HepG2 (cell line): ENCODE data around the gene ATAD3C. TPM values are rescaled to one million over a fixed set of nuclear protein-coding genes. Genes with fewer than 3 reads are reported as not detected.

Source experiments
- FOSL1 ChIP-seq: sonication (generic); formaldehyde crosslinking; IDR thresholded peaks from 2 replicates; pipeline ENCODE4 v1.9.0; 2021; ENCODE audit warnings: missing genetic modification reagents, borderline replicate concordance
- HNRNPH1 ChIP-seq: fragments of 200-400 bp; formaldehyde crosslinking; optimal IDR thresholded peaks from 2 replicates; pipeline ENCODE3; 2017; ENCODE audit warnings: mild to moderate bottlenecking, low read depth, low read length
- KLF6 ChIP-seq: IDR thresholded peaks from 2 replicates; pipeline ENCODE4 v1.8.0; 2016; ENCODE audit warnings: missing biosample characterization, missing genetic modification reagents
- MED1 ChIP-seq: sonication (generic); formaldehyde crosslinking; IDR thresholded peaks from 2 replicates; pipeline ENCODE4 v1.4.0; 2020; ENCODE audit warnings: missing genetic modification reagents
- MYNN ChIP-seq: sonication (generic); formaldehyde crosslinking; IDR thresholded peaks from 2 replicates; pipeline ENCODE4 v1.4.0; 2020; ENCODE audit warnings: mild to moderate bottlenecking, low read depth, missing genetic modification reagents
- NFIC ChIP-seq: IDR thresholded peaks from 2 replicates; pipeline ENCODE4 v1.6.1; 2012; ENCODE audit warnings: mild to moderate bottlenecking, low read length, inconsistent platforms
- PHB2 ChIP-seq: fragments of 450-650 bp; IDR thresholded peaks from 2 replicates; pipeline ENCODE4 v1.6.1; 2018; ENCODE audit not compliant: partially characterized antibody
- POLR2AphosphoS5 ChIP-seq: IDR thresholded peaks from 2 replicates; pipeline ENCODE4 v1.6.1; 2012; ENCODE audit warnings: low read depth, low read length
- SNAPC2 ChIP-seq: sonication (generic); formaldehyde crosslinking; IDR thresholded peaks from 2 replicates; pipeline ENCODE4 v1.8.1; 2022; ENCODE audit warnings: mild to moderate bottlenecking, missing genetic modification reagents
- SRSF4 ChIP-seq: fragments of 200-400 bp; formaldehyde crosslinking; IDR thresholded peaks from one replicate; pipeline ENCODE4 v1.6.1; 2018; ENCODE audit warnings: mild to moderate bottlenecking, low read depth, low read length, moderate library complexity; ENCODE audit not compliant: poor library complexity, severe bottlenecking
- TARDBP ChIP-seq: sonication (generic); formaldehyde crosslinking; IDR thresholded peaks from 2 replicates; pipeline ENCODE4 v1.8.0; 2022; ENCODE audit warnings: mild to moderate bottlenecking, missing genetic modification reagents
- TBX3 ChIP-seq: fragments of 450-650 bp; IDR thresholded peaks from 2 replicates; pipeline ENCODE4 v1.6.1; 2017; ENCODE audit warnings: antibody characterized with exemption, mild to moderate bottlenecking, inconsistent platforms, borderline replicate concordance
- THRA ChIP-seq: sonication (generic); formaldehyde crosslinking; IDR thresholded peaks from 2 replicates; pipeline ENCODE4 v1.4.0; 2020; ENCODE audit warnings: missing genetic modification reagents, borderline replicate concordance
- YEATS2 ChIP-seq: sonication (generic); formaldehyde crosslinking; IDR thresholded peaks from 2 replicates; pipeline ENCODE4 v1.4.0; 2020; ENCODE audit warnings: missing genetic modification reagents, borderline replicate concordance
- ZBTB1 ChIP-seq: sonication (generic); formaldehyde crosslinking; IDR thresholded peaks from 2 replicates; pipeline ENCODE4 v1.4.0; 2020; ENCODE audit warnings: missing genetic modification reagents, borderline replicate concordance
- ZBTB4 ChIP-seq: sonication (generic); formaldehyde crosslinking; IDR thresholded peaks from 2 replicates; pipeline ENCODE4 v1.4.0; 2020; ENCODE audit warnings: missing genetic modification reagents, mild to moderate bottlenecking, borderline replicate concordance
- ZMYM3 ChIP-seq: sonication (generic); formaldehyde crosslinking; IDR thresholded peaks from 2 replicates; pipeline ENCODE4 v1.5.1; 2020; ENCODE audit warnings: mild to moderate bottlenecking, missing genetic modification reagents
- ZNF263 ChIP-seq: sonication (generic); formaldehyde crosslinking; IDR thresholded peaks from 2 replicates; pipeline ENCODE4 v1.4.0; 2020; ENCODE audit warnings: missing genetic modification reagents
- ZNF280B ChIP-seq: sonication (generic); formaldehyde crosslinking; IDR thresholded peaks from 2 replicates; pipeline ENCODE4 v1.5.0; 2020; ENCODE audit warnings: missing genetic modification reagents, mild to moderate bottlenecking, borderline replicate concordance
- ZNF619 ChIP-seq: sonication (generic); formaldehyde crosslinking; IDR thresholded peaks from 2 replicates; pipeline ENCODE4 v1.4.0; 2020; ENCODE audit warnings: mild to moderate bottlenecking, missing genetic modification reagents
- ZXDC ChIP-seq: sonication (generic); formaldehyde crosslinking; IDR thresholded peaks from 2 replicates; pipeline ENCODE4 v1.5.0; 2020; ENCODE audit warnings: mild to moderate bottlenecking, missing genetic modification reagents
- polyA plus RNA-seq, 8 experiments: library from polyadenylated mRNA; depleted of rRNA in 3 of 8; stranded (reverse) in 7 of 8; unstranded in 1 of 8; fragments of >200 nt; fragmentation: Illumina TruSeq in 4 of 8; extraction: Trizol in 4 of 8; gene quantifications; 2 replicates each; pipeline versions ENCODE4 v1.2.1 to v1.2.3, GENCODE V29; 2011 to 2016; ENCODE audit warnings: low read depth in 4 of 8, missing spikeins in 1 of 8, mixed read lengths in 1 of 8; ENCODE audit not compliant: insufficient read depth in 1 of 8
- total RNA-seq, 5 experiments: library from RNA; depleted of rRNA; stranded (reverse); fragments of >200 nt; fragmentation: Illumina TruSeq; extraction: Trizol; gene quantifications; 2 replicates each; pipeline ENCODE4 v1.2.3, GENCODE V29; 2016; ENCODE audit warnings: low read depth in 1 of 5

The ATAD3C gene
- total and polyA plus RNA-seq, 2 of the 13 experiments (the other 11 are each of a cell fraction or from before 2014, with no cell fraction given), result 2.4 to 3.2 TPM

- peak; percentile 67 for TF ChIP-seq POLR2AphosphoS5
- TF ChIP-seq FOSL1 (CRISPR knock-in tag), result no peak
- TF ChIP-seq ZXDC, result no peak
- TF ChIP-seq TBX3, result no peak; the same call in 1 of the 2 replicates
- TF ChIP-seq ZMYM3 (CRISPR knock-in tag), result no peak
- no peak for TF ChIP-seq SRSF4
- no peak for TF ChIP-seq MYNN (CRISPR knock-in tag)
- peak; percentile 61; the same call in 1 of the 2 replicates for TF ChIP-seq MED1 (CRISPR knock-in tag)
- TF ChIP-seq ZNF263 (CRISPR knock-in tag), result 0 out of 2 replicates have a peak, but pooled peaks have one; percentile 42
- no peak for TF ChIP-seq PHB2
- TF ChIP-seq YEATS2, result peak; percentile 93
- no peak for TF ChIP-seq KLF6 (CRISPR knock-in tag)
- no peak for TF ChIP-seq TARDBP (CRISPR knock-in tag)
- TF ChIP-seq THRA (CRISPR knock-in tag), result 0 out of 2 replicates have a peak, but pooled peaks have one; percentile 17
- TF ChIP-seq SNAPC2 (CRISPR knock-in tag), result no peak
- no peak for TF ChIP-seq HNRNPH1
- TF ChIP-seq ZNF619, result no peak
- peak; percentile 54; the same call in 1 of the 2 replicates for TF ChIP-seq ZBTB4 (CRISPR knock-in tag)
- TF ChIP-seq NFIC, result no peak
- TF ChIP-seq ZBTB1 (CRISPR knock-in tag), result no peak
- 0 out of 2 replicates have a peak, but pooled peaks have one; percentile 54 for TF ChIP-seq ZNF280B (CRISPR knock-in tag)
Measured at GRCh38 chr1:1471389-1472052, 22.0 kb downstream of the ATAD3C start, which contains the start of gene ATAD3B (continued).
